Measurements from ENCODE around the gene EPB41. TPM values are rescaled to one million over a fixed set of nuclear protein-coding genes. Genes with fewer than 3 reads are reported as not detected.

Gene EPB41
- total RNA-seq, 2 experiments from 2014 or later, result 138 to 145 TPM

GRCh38 chr1:28888915-28889314 lies 25.5 kb upstream of the EPB41 start:
- Histone ChIP-seq H3K4me3 (ENCODE audit: low read length) (no peak overlapping the region), H3K9me3 (ENCODE audit: control insufficient read depth in 1 of 2, insufficient read depth in 1 of 2, low read length in 2 of 2) (no peaks in the 10 kb centered on the region), H3K27me3 (ENCODE audit: control insufficient read depth in 1 of 2, insufficient read depth in 2 of 2, low read length in 2 of 2) (no peaks in the 10 kb centered on the region), H3K36me3 (ENCODE audit: insufficient read depth, low read length) (peaks cover 4% of the 10 kb centered on the region), H3K27ac (ENCODE audit: low read depth in 1 of 2, low read length in 2 of 2) (no peak overlapping the region), H3K4me1 (ENCODE audit: insufficient read depth, low read length) (peaks cover 61% of the 10 kb centered on the region)
- H3K36me3 Mint-ChIP-seq (ENCODE audit: low read depth), result peaks cover 8% of the 10 kb centered on the region
- no peak for DNase-seq
- intact Hi-C loops (cut with DNase I, micrococcal nuclease), result loop anchor here in 1 of 2 experiments (1.0 to 5.0 kb wide), 2 partner anchors 25 to 38 kb away; partner anchors contain the start of gene EPB41
- H3K27me3 Mint-ChIP-seq, result peaks cover 5% of the 10 kb centered on the region
- no peak for TF ChIP-seq CTCF (IDR thresholded peaks at IDR 0.05)
- ATAC-seq (ENCODE audit: poor library complexity), result no peak
- peak overlapping the region; percentile 75 for H3K27ac Mint-ChIP-seq
- peaks cover 46% of the 10 kb centered on the region for H3K4me1 Mint-ChIP-seq (ENCODE audit: low read depth)
- POLR2A ChIA-PET, result no interaction called here
- no peaks in the 10 kb centered on the region for H3K9me3 Mint-ChIP-seq
- CTCF ChIA-PET, result no interaction called here
- peak overlapping the region; percentile 77 for H3K4me3 Mint-ChIP-seq

- Mint-ChIP-seq H3K36me3 (ENCODE audit: low read depth) (peaks cover 8% of the 10 kb centered on the region), H3K4me1 (ENCODE audit: low read depth) (peaks cover 45% of the 10 kb centered on the region), H3K4me3 (peak overlapping the region; percentile 77), H3K27ac (peak overlapping the region; percentile 75), H3K27me3 (peaks cover 5% of the 10 kb centered on the region), H3K9me3 (no peaks in the 10 kb centered on the region)
- Histone ChIP-seq H3K4me1 (ENCODE audit: insufficient read depth, low read length) (peaks cover 57% of the 10 kb centered on the region), H3K4me3 (ENCODE audit: low read length) (no peak overlapping the region), H3K9me3 (ENCODE audit: control insufficient read depth in 1 of 2, insufficient read depth in 1 of 2, low read length in 2 of 2) (no peaks in the 10 kb centered on the region), H3K36me3 (ENCODE audit: insufficient read depth, low read length) (peaks cover 7% of the 10 kb centered on the region), H3K27me3 (ENCODE audit: control insufficient read depth in 1 of 2, insufficient read depth in 2 of 2, low read length in 2 of 2) (no peaks in the 10 kb centered on the region), H3K27ac (ENCODE audit: low read depth in 1 of 2, low read length in 2 of 2) (no peak overlapping the region)
- TF ChIP-seq CTCF (IDR thresholded peaks at IDR 0.05), result no peak
- ATAC-seq (ENCODE audit: poor library complexity) (no peak), DNase-seq (peak in 1 of 14 experiments; percentile 23)
- ChIA-PET POLR2A (no interaction called here), CTCF (no interaction called here)
- intact Hi-C loops (cut with DNase I, micrococcal nuclease), result loop anchor here in 1 of 2 experiments (5.0 kb wide), 1 partner anchor 38 kb away; no protein-coding TSS in a partner anchor
Measured at GRCh38 chr1:28889357-28889756, 25.0 kb upstream of the EPB41 start.

- no peaks in the 10 kb centered on the region for H3K9me3 ChIP-seq (ENCODE audit: control insufficient read depth in 1 of 2, insufficient read depth in 1 of 2, low read length in 2 of 2)
- DNase-seq (no peak), ATAC-seq (ENCODE audit: poor library complexity) (no peak)
- Mint-ChIP-seq H3K4me3 (peak overlapping the region; percentile 27), H3K4me1 (ENCODE audit: low read depth) (peaks cover 38% of the 10 kb centered on the region), H3K36me3 (ENCODE audit: low read depth) (peaks cover 3% of the 10 kb centered on the region), H3K27me3 (no peaks in the 10 kb centered on the region), H3K9me3 (no peaks in the 10 kb centered on the region), H3K27ac (no peak overlapping the region)
- peaks cover 12% of the 10 kb centered on the region for H3K36me3 ChIP-seq (ENCODE audit: insufficient read depth, low read length)
- TF ChIP-seq CTCF (IDR thresholded peaks at IDR 0.05), result no peak
- H3K27me3 ChIP-seq (ENCODE audit: control insufficient read depth in 1 of 2, insufficient read depth in 2 of 2, low read length in 2 of 2), result no peaks in the 10 kb centered on the region
- ChIA-PET POLR2A (interaction anchor here (1.3 kb wide), 1 partner anchor 24 kb away, joined by 4 read pairs; the partner anchor contains the start of gene EPB41), CTCF (interaction anchor here (1.0 to 1.8 kb wide), 2 partner anchors 8 to 92 kb away, joined by 3 to 4 read pairs; no protein-coding TSS in a partner anchor)
- H3K27ac ChIP-seq (ENCODE audit: low read depth in 1 of 2, low read length in 2 of 2), result no peak overlapping the region
- no peak overlapping the region for H3K4me3 ChIP-seq (ENCODE audit: low read length)
- H3K4me1 ChIP-seq (ENCODE audit: insufficient read depth, low read length), result peaks cover 49% of the 10 kb centered on the region
- intact Hi-C loops (cut with DNase I, micrococcal nuclease), result no loop called here
Measured at GRCh38 chr1:28890435-28890834, 23.9 kb upstream of the EPB41 start.

All from CD4-positive, alpha-beta T cell (primary cell).